HepG2 (cell line): ENCODE measurements around the gene RCAN2. TPM values are rescaled to one million over a fixed set of nuclear protein-coding genes. Genes with fewer than 3 reads are reported as not detected.

Experiments used
- CHD4 ChIP-seq: fragments of 200-600 bp; sonication (generic); IDR thresholded peaks from 2 replicates; pipeline ENCODE4 v1.7.0; 2017; ENCODE audit warnings: mild to moderate bottlenecking, low read length, borderline replicate concordance
- CREB1 ChIP-seq, 2 experiments: fragments of 450-650 bp in 1 of 2; IDR thresholded peaks; 2 replicates each; pipeline ENCODE4 v1.6.1; 2016 to 2017; ENCODE audit warnings: control low read depth in 1 of 2, mild to moderate bottlenecking in 1 of 2, missing compliant biosample characterization in 1 of 2, missing genetic modification characterization in 1 of 2
- EEA1 ChIP-seq: sonication (generic); formaldehyde crosslinking; IDR thresholded peaks from 2 replicates; pipeline ENCODE4 v1.5.1; 2020; ENCODE audit warnings: mild to moderate bottlenecking, missing genetic modification reagents, borderline replicate concordance
- HES4 ChIP-seq: sonication (generic); formaldehyde crosslinking; IDR thresholded peaks from 2 replicates; pipeline ENCODE4 v1.9.0; 2021; ENCODE audit warnings: mild to moderate bottlenecking, missing genetic modification reagents, borderline replicate concordance
- MAZ ChIP-seq, 2 experiments: sonication (generic) in 1 of 2; formaldehyde crosslinking in 1 of 2; IDR thresholded peaks; 2 replicates each; pipeline versions ENCODE4 v1.5.0 to v1.6.1; 2012 to 2020; ENCODE audit warnings: low read depth in 2 of 2, mild to moderate bottlenecking in 2 of 2, borderline replicate concordance in 1 of 2, improper control_type of control experiment in 1 of 2, low read length in 1 of 2, missing genetic modification reagents in 1 of 2, moderate library complexity in 1 of 2
- NFRKB ChIP-seq: fragments of 450-650 bp; IDR thresholded peaks from 2 replicates; pipeline ENCODE4 v1.6.1; 2017
- PAX8 ChIP-seq: sonication (generic); formaldehyde crosslinking; IDR thresholded peaks from 2 replicates; pipeline ENCODE4 v1.8.0; 2022; ENCODE audit warnings: mild to moderate bottlenecking, missing genetic modification reagents, borderline replicate concordance
- PPARG ChIP-seq: conservative IDR thresholded peaks from 2 replicates; pipeline ENCODE4 v1.6.1; 2016; ENCODE audit warnings: missing biosample characterization, missing genetic modification reagents
- ZBTB3 ChIP-seq: sonication (generic); formaldehyde crosslinking; IDR thresholded peaks from 2 replicates; pipeline ENCODE4 v1.4.0; 2020; ENCODE audit warnings: low read depth, mild to moderate bottlenecking, moderate library complexity, missing genetic modification reagents, borderline replicate concordance
- ZFYVE20 ChIP-seq: sonication (generic); formaldehyde crosslinking; IDR thresholded peaks from 2 replicates; pipeline ENCODE4 v1.8.0; 2023; ENCODE audit warnings: low read depth, mild to moderate bottlenecking, moderate library complexity, missing genetic modification reagents, borderline replicate concordance
- ZNF317 ChIP-seq: sonication (generic); formaldehyde crosslinking; IDR thresholded peaks from 2 replicates; pipeline ENCODE4 v1.5.0; 2020; ENCODE audit warnings: mild to moderate bottlenecking, missing genetic modification reagents
- ZNF563 ChIP-seq: sonication (generic); formaldehyde crosslinking; IDR thresholded peaks from 2 replicates; pipeline ENCODE4 v1.8.0; 2022; ENCODE audit warnings: mild to moderate bottlenecking, moderate library complexity, missing genetic modification reagents
- ZNF629 ChIP-seq: sonication (generic); formaldehyde crosslinking; conservative IDR thresholded peaks from 2 replicates; pipeline ENCODE4 v1.5.0; 2020; ENCODE audit warnings: missing genetic modification reagents
- ZNF703 ChIP-seq: sonication (generic); formaldehyde crosslinking; IDR thresholded peaks from 2 replicates; pipeline ENCODE4 v1.5.1; 2020; ENCODE audit warnings: missing genetic modification reagents, mild to moderate bottlenecking, moderate library complexity, borderline replicate concordance
- ZNF768 ChIP-seq: sonication (generic); formaldehyde crosslinking; IDR thresholded peaks from 2 replicates; pipeline ENCODE4 v1.4.0; 2020; ENCODE audit warnings: missing genetic modification reagents
- polyA plus RNA-seq, 8 experiments: library from polyadenylated mRNA; depleted of rRNA in 3 of 8; stranded (reverse) in 7 of 8; unstranded in 1 of 8; fragments of >200 nt; fragmentation: Illumina TruSeq in 4 of 8; extraction: Trizol in 4 of 8; gene quantifications; 2 replicates each; pipeline versions ENCODE4 v1.2.1 to v1.2.3, GENCODE V29; 2011 to 2016; ENCODE audit warnings: low read depth in 4 of 8, missing spikeins in 1 of 8, mixed read lengths in 1 of 8; ENCODE audit not compliant: insufficient read depth in 1 of 8
- total RNA-seq, 5 experiments: library from RNA; depleted of rRNA; stranded (reverse); fragments of >200 nt; fragmentation: Illumina TruSeq; extraction: Trizol; gene quantifications; 2 replicates each; pipeline ENCODE4 v1.2.3, GENCODE V29; 2016; ENCODE audit warnings: low read depth in 1 of 5
- TF ChIP-seq, protein P1 (sequence below): IDR thresholded peaks from 2 replicates; pipeline ENCODE4 v1.6.1; 2016; ENCODE audit warnings: low read depth, missing genetic modification reagents, missing compliant biosample characterization
- TF ChIP-seq, protein P2 (sequence below): fragments of 450-650 bp; IDR thresholded peaks from 2 replicates; pipeline ENCODE4 v1.6.1; 2017
- TF ChIP-seq, protein P3 (sequence below): sonication (generic); formaldehyde crosslinking; IDR thresholded peaks from 2 replicates; pipeline ENCODE4 v1.5.0; 2020; ENCODE audit warnings: mild to moderate bottlenecking, missing genetic modification reagents

Gene RCAN2
- total and polyA plus RNA-seq, 2 of the 13 experiments (the other 11 are each of a cell fraction or from before 2014, with no cell fraction given), result not detected

DNA sequence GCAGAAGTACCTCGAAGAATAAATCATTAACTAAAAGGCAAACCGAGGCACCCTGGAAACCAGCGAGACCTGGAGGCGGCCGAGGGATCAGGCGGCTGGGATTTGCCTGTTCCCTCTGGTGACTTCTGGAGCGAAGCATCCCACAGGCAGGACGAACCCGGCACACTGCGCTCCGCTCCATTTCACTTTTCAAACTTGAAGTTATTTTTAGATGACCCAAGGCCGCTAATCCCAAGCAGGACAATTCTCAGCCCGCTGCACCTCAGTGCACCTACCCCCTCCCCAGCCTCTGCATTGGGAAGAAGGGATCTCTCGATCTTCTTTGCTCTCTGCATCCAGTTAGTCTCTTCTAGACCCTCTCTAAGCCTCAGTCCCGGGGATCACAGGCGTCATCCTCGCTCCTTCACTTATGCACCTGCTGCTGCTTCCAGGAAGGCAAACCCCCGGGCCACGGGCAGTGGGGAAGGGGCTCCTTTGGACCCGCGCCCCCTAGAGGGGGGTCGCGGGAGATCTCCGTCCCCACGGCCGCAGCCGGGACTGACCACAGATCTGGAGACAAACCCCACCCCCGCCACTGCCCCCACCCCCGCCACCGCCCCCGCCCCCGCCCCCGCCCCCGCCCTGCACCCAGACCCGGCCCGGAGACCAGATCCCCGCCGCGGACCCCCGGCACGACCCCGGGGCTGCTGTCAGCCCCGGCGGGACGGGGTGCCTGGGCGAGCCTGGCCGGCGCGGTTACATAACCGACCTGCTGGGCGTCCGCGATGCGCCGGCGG, 636 bp downstream of the RCAN2 start (continued):
- TF ChIP-seq ZNF629 (CRISPR knock-in tag) (no peak), MAZ (IDR thresholded peaks at IDR 0.05; ENCODE audit: borderline replicate concordance, low read depth, low read length) (0 out of 2 replicates have a peak, but pooled peaks have one; percentile 19), MAZ (CRISPR knock-in tag; IDR thresholded peaks at IDR 0.05; ENCODE audit: low read depth) (no peak), ZNF703 (CRISPR knock-in tag) (no peak), EEA1 (CRISPR knock-in tag) (no peak), CHD4 (no peak), CREB1 (IDR thresholded peaks at IDR 0.05) (no peak), CREB1 (CRISPR knock-in tag; IDR thresholded peaks at IDR 0.05) (no peak), PAX8 (CRISPR knock-in tag) (no peak), ZNF563 (CRISPR knock-in tag) (no peak), ZNF768 (no peak), NFRKB (no peak), HES4 (CRISPR knock-in tag) (no peak), ZBTB3 (CRISPR knock-in tag) (no peak), ZNF317 (CRISPR knock-in tag) (no peak), PPARG (CRISPR knock-in tag) (no peak), ZFYVE20 (CRISPR knock-in tag) (no peak)
- TF ChIP-seq, protein P1, sequence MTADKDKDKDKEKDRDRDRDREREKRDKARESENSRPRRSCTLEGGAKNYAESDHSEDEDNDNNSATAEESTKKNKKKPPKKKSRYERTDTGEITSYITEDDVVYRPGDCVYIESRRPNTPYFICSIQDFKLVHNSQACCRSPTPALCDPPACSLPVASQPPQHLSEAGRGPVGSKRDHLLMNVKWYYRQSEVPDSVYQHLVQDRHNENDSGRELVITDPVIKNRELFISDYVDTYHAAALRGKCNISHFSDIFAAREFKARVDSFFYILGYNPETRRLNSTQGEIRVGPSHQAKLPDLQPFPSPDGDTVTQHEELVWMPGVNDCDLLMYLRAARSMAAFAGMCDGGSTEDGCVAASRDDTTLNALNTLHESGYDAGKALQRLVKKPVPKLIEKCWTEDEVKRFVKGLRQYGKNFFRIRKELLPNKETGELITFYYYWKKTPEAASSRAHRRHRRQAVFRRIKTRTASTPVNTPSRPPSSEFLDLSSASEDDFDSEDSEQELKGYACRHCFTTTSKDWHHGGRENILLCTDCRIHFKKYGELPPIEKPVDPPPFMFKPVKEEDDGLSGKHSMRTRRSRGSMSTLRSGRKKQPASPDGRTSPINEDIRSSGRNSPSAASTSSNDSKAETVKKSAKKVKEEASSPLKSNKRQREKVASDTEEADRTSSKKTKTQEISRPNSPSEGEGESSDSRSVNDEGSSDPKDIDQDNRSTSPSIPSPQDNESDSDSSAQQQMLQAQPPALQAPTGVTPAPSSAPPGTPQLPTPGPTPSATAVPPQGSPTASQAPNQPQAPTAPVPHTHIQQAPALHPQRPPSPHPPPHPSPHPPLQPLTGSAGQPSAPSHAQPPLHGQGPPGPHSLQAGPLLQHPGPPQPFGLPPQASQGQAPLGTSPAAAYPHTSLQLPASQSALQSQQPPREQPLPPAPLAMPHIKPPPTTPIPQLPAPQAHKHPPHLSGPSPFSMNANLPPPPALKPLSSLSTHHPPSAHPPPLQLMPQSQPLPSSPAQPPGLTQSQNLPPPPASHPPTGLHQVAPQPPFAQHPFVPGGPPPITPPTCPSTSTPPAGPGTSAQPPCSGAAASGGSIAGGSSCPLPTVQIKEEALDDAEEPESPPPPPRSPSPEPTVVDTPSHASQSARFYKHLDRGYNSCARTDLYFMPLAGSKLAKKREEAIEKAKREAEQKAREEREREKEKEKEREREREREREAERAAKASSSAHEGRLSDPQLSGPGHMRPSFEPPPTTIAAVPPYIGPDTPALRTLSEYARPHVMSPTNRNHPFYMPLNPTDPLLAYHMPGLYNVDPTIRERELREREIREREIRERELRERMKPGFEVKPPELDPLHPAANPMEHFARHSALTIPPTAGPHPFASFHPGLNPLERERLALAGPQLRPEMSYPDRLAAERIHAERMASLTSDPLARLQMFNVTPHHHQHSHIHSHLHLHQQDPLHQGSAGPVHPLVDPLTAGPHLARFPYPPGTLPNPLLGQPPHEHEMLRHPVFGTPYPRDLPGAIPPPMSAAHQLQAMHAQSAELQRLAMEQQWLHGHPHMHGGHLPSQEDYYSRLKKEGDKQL, result no peak
- TF ChIP-seq, protein P2, sequence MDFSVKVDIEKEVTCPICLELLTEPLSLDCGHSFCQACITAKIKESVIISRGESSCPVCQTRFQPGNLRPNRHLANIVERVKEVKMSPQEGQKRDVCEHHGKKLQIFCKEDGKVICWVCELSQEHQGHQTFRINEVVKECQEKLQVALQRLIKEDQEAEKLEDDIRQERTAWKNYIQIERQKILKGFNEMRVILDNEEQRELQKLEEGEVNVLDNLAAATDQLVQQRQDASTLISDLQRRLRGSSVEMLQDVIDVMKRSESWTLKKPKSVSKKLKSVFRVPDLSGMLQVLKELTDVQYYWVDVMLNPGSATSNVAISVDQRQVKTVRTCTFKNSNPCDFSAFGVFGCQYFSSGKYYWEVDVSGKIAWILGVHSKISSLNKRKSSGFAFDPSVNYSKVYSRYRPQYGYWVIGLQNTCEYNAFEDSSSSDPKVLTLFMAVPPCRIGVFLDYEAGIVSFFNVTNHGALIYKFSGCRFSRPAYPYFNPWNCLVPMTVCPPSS, result no peak
- TF ChIP-seq, protein P3, sequence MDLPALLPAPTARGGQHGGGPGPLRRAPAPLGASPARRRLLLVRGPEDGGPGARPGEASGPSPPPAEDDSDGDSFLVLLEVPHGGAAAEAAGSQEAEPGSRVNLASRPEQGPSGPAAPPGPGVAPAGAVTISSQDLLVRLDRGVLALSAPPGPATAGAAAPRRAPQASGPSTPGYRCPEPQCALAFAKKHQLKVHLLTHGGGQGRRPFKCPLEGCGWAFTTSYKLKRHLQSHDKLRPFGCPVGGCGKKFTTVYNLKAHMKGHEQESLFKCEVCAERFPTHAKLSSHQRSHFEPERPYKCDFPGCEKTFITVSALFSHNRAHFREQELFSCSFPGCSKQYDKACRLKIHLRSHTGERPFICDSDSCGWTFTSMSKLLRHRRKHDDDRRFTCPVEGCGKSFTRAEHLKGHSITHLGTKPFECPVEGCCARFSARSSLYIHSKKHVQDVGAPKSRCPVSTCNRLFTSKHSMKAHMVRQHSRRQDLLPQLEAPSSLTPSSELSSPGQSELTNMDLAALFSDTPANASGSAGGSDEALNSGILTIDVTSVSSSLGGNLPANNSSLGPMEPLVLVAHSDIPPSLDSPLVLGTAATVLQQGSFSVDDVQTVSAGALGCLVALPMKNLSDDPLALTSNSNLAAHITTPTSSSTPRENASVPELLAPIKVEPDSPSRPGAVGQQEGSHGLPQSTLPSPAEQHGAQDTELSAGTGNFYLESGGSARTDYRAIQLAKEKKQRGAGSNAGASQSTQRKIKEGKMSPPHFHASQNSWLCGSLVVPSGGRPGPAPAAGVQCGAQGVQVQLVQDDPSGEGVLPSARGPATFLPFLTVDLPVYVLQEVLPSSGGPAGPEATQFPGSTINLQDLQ, result no peak
